EL (cell line): ENCODE measurements around the gene C1QL3.
A peak's percentile ranks its signal among the peaks of the same experiment; 100 is the strongest.

Source experiments
- DNase-seq: peaks from one replicate; pipeline ENCODE4 v3.0.0-alpha.2; 2016

C1QL3 gene

GRCh38 chr10:16521311-16522016, at the start of gene C1QL3:
TSS of gene C1QL3 (minus strand) at chr10:16521879. CDS start at chr10:16521065, 814 bp downstream.
- DNase-seq = peak; percentile 1

DNA sequence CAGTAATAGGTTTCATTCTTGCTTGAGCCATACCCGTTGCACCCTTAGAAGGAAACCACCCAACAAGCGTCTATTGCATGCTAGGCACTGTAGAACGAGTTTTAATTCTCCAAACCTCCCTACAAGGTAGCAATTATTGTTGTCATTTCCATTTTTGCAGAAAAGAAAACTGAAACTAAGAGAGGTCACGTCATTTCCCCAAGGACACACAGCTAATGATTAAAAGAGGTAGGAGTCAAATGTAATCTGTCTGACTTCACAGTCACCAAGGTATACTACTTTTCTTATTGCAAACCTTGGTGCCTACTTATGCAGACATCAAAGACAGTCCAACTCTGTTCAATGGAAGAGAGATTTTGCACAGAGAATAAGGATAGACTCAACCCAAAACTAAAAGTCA, 49.1 kb upstream of the C1QL3 start:
- DNase-seq = no peak

GRCh38 chr10:16566202-16566805, 44.6 kb upstream of the C1QL3 start:
- DNase-seq = no peak

- DNase-seq = no peak
Measured at GRCh38 chr10:16565604-16566003, 43.9 kb upstream of the C1QL3 start.

DNA sequence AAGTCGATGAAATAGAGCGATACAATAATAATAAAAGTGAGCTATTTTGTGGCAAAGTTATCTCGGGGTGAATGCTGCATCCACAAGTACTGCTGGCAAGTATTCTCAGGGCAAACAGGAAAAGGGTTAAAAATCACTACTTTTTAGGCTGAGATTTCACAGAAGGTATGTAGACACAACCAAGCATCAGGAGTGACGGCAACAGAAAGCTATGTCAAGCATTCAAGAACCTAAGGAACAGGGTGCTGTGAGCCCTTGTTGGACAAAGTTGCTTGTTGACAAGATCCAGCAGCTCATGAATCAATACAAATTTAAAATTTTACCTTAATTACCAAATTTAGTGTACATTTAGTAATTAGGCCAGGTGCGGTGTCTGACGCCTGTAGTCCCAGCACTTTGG, 41.2 kb upstream of the C1QL3 start:
- DNase-seq = no peak

DNA sequence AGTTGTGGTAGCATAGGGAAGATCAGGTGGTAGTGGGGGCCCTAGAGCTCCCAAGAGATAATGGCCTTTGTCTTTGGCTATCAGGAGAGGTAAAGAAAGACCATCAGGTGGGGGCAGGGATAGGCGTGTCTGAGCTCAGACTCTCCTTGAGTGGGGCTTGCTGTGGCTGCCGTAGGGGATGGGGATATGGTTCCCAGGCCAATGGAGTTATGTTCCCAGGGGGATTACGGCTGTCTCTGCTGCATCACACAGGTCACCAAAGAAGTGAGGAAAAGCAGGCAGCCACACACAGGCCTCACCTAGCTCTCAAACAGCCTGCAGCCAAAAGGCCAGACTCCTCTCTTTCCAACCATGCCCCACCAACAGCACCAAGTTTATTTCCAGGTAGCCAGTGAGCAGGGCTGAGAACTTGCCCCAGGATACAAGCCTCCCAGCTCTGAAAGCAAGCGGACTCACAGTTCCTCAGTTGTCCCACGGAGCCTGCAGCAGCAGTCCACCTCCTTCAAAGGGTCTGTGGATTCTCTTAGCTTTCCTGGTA, 37.6 kb upstream of the C1QL3 start:
- no peak for DNase-seq

DNA sequence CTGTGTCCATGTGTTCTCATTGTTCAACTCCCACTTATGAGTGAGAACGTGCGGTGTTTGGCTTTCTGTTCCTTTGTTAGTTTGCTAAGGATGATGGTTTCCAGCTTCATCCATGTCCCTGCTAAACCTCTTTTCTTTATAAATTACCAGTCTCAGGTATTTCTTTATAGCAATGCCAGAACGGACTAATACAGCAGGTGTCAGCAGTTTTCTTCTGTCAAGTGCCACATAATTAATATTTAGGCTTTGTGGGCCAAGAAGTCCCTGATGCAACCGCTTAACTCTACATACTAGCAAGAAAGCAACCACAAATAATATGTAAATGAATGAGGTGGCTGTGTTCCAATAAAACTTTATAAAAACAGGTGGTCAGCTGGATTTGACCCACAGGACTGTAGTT, 26.3 kb upstream of the C1QL3 start:
- DNase-seq = no peak

- DNase-seq = peak; percentile 26
Measured at GRCh38 chr10:16545116-16545736, 23.5 kb upstream of the C1QL3 start.

DNA sequence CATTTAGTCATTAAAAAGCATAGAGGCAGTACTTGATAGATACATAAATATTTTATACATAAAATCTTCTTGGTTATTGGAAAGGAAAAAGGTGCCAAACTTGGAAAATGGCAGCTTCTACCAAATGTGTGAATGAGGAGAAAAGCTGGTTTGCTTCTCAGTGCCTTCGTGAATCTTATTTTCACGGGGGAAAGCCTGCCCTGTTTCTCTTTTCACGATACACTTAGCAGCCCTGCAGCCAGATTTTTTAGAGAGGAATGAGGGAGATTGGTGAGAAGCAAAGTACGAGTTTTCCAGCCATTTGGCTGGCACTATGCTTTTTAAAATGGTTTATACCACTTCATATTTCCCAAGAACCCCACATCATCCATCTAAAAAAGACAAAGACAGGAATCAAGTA, 22.9 kb upstream of the C1QL3 start:
- DNase-seq = no peak

GRCh38 chr10:16544099-16544498, 22.4 kb upstream of the C1QL3 start:
- DNase-seq = no peak

- no peak for DNase-seq
Measured at GRCh38 chr10:16536155-16536554, 14.5 kb upstream of the C1QL3 start.

DNA sequence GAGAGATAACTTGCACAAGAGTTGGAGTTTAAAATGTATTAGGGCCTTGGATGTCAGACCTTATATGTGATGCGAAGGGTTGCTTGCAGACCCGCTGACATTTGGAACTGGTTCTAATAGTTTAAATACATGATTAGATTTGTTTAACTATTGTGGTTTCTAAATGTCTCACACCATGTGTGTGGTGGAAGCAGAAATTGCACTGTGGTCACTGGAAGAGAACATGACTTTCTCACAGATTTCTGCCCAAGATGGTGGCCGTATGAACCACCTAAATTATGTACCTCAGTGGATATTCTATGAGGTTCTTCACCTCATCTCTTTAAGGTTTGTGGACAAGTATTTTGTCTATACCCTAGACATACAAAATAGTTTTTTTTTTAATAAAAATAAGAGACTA, 8.2 kb upstream of the C1QL3 start:
- no peak for DNase-seq

DNA sequence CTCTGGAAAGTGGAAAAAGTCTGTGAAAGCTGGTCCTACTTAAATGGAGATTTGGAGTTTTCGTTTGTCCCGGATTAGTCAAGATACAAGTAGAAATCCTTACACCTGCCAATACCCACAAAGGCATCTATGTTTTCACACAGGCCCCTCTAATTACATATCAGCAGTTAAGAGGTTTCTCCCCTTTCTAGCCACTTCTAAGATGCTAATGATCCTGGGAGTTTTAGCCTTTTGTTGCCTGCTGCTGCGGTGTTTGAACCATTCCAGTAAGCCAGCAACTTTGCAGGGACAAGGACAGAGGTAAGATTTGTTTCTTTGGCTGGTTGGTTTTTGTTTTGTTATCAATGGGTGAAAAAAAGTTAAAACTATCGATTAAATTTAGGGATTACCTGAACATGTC, 5.8 kb upstream of the C1QL3 start:
- no peak for DNase-seq

DNA sequence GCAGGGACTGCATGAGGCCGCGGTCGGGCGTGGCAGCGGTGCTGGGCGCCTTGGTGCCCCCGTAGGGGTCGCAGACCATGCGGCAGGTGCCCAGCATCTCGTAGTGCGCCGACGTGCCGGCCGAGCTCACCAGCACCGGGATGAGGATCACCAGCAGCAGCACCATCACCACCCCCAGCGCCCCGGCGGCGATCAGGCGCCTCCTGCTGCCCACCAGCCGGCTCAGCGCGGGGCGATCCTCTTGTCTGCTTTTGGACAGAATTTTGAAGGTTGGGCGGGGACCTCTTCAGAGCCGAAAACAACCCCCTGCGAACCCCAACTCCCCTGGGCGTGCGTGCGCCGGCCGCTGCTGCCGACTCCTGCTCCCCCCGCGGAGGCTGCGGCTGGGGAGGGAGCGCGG, 779 bp downstream of the C1QL3 start:
- DNase-seq = peak; percentile 21

GRCh38 chr10:16519908-16520861, 1.5 kb downstream of the C1QL3 start:
- DNase-seq = no peak

DNA sequence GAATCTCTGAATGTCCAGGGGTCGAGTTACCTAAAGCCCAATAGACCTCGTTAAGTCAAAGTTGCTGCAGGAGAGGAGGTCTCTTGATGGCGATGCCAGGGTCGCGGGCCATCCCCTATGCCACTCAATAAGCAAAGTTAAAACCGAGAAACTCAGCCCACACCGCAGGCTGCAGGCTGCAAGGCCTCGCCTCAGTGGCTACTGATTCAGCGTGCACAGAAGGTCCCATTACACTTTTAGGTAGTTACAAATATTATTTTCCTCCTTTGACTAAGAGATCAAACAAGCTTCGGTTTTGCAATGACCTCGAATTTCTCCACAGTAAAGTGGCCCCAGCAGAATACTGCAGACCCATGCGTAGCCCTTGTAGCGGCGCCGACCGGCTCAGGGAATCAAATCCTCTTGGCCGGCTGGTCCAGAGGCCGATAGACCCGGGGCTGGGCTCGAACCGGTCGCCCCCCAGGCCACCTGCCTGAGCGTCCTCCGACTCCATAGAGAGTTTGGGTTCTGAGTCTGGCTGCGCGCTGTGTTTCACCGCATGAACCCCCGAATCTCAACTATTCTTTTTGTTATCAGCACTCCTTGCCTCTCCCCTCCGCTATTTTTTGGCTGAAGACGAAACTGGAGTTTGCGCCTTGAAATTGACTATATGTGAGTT, 2.3 kb downstream of the C1QL3 start:
- DNase-seq = no peak

DNA sequence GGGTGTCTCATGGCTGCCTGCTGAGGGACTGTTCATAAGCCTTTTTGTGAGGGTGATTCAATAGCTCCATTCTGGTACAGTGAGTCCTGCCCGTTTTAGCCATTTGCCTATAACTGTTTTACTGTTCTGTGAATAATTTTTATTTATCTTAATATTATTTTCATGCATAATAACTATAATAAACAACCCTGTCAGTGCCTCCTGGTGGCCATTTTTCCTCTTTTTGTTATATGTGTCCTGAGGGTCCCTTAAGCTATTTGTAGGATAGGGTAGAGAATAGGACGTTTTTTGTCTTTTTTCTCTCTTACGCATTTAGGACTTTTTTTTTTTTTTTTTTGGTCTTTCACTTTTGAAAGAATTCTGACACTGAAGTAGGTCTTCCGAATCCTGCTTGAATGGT, 2.9 kb downstream of the C1QL3 start:
- no peak for DNase-seq

- no peak for DNase-seq
Measured at GRCh38 chr10:16510843-16511242, 10.8 kb downstream of the C1QL3 start.

GRCh38 chr10:16509996-16510395, 11.7 kb downstream of the C1QL3 start:
- DNase-seq = peak; percentile 37

DNA sequence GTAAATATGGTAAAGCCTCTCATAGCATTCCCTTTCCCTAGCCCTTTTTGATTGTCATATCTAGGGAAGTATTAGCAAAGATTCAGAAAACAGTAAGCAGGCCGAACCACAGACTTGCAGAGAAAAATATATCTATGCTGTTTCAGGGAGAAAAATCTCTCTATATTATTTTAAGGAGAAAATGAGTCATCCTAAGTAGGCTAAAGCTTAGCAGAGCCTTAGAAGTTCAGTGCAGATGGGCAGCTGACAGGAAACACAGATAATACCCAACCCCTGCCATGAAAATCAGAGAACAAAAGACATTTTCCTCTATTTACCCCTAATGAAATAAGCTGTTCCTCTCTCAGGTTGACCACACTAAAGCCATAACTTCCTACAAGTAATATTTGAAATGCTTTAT, 16.5 kb downstream of the C1QL3 start:
- DNase-seq = no peak

GRCh38 chr10:16497911-16498310, 23.8 kb downstream of the C1QL3 start:
- DNase-seq = peak; percentile 30

DNA sequence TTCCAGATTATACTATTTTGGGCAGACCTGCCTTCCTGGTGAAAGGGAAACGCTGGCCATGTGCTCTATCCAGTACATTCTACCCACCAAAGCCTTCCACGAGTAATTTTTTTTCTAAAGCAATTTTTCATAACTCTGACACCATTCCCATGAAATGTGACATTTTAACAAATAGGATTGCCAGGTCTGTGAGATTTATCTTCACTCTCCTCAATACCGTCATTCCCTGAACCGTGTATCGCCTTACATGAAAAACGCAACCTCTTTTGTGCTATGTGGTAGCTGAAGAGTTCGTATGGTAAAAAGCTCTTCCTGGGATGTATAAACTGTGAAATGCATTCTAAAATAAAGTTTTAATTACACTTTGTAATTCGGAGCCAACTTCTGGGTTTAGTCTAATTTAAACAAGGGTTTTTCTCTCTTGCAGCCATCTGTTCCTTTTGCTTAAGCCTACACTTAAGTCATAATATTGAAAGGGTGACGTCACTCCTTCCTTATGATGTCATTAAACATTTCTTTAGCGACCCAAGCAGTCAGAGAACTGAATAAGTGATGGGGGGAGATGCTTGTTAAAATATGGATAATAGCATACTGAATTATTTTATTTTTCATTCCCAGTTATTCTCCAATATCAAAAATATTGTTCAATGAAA, 27.7 kb downstream of the C1QL3 start:
- DNase-seq = no peak
